HepG2 (cell line): ENCODE data around the gene TREH. TPM values are rescaled to one million over a fixed set of nuclear protein-coding genes. Genes with fewer than 3 reads are reported as not detected.

Source experiments
- ATAD3A ChIP-seq: sonication (generic); formaldehyde crosslinking; IDR thresholded peaks from 2 replicates; pipeline ENCODE4 v1.4.0; 2020; ENCODE audit warnings: missing genetic modification reagents
- ATRX ChIP-seq: sonication (generic); formaldehyde crosslinking; IDR thresholded peaks from 2 replicates; pipeline ENCODE4 v1.4.0; 2020; ENCODE audit warnings: missing genetic modification reagents, borderline replicate concordance
- IKZF4 ChIP-seq: sonication (generic); formaldehyde crosslinking; IDR thresholded peaks from 2 replicates; pipeline ENCODE4 v1.5.1; 2020; ENCODE audit warnings: borderline replicate concordance, mild to moderate bottlenecking, low read depth, missing genetic modification reagents; ENCODE audit errors: not compliant biosample characterization
- KAT7 ChIP-seq: IDR thresholded peaks from 2 replicates; pipeline ENCODE4 v1.6.1; 2018; ENCODE audit warnings: borderline replicate concordance, missing compliant biosample characterization
- MED8 ChIP-seq: sonication (generic); formaldehyde crosslinking; IDR thresholded peaks from 2 replicates; pipeline ENCODE4 v1.8.1; 2023; ENCODE audit warnings: mild to moderate bottlenecking, missing genetic modification reagents; ENCODE audit not compliant: insufficient replicate concordance
- MTF2 ChIP-seq: sonication (generic); formaldehyde crosslinking; IDR thresholded peaks from 2 replicates; pipeline ENCODE4 v1.5.0; 2020; ENCODE audit warnings: missing genetic modification reagents, borderline replicate concordance
- NR2F2 ChIP-seq: IDR thresholded peaks from 2 replicates; pipeline ENCODE4 v1.6.1; 2012; ENCODE audit warnings: low read depth, inconsistent platforms, borderline replicate concordance
- NR2F6 ChIP-seq, 2 experiments: IDR thresholded peaks; 2 replicates each; pipeline ENCODE4 v1.6.1; 2016; ENCODE audit warnings: antibody characterized with exemption in 1 of 2, mild to moderate bottlenecking in 1 of 2
- SNAPC2 ChIP-seq: sonication (generic); formaldehyde crosslinking; IDR thresholded peaks from 2 replicates; pipeline ENCODE4 v1.8.1; 2022; ENCODE audit warnings: mild to moderate bottlenecking, missing genetic modification reagents
- SNRNP70 ChIP-seq: fragments of 200-400 bp; formaldehyde crosslinking; IDR thresholded peaks from 2 replicates; pipeline ENCODE4 v1.6.1; 2017; ENCODE audit warnings: mild to moderate bottlenecking, low read depth, low read length, moderate library complexity
- SOX13 ChIP-seq, 3 experiments: fragments of 450-650 bp in 1 of 3; sonication (generic) in 1 of 3; formaldehyde crosslinking in 1 of 3; IDR thresholded peaks in 2 of 3; conservative IDR thresholded peaks in 1 of 3; 2 replicates each; pipeline versions ENCODE4 v1.5.0 to v1.6.1; 2016 to 2020; ENCODE audit warnings: antibody characterized with exemption in 1 of 3, mild to moderate bottlenecking in 1 of 3, missing compliant biosample characterization in 1 of 3, missing genetic modification reagents in 1 of 3, moderate library complexity in 1 of 3
- SRF ChIP-seq: IDR thresholded peaks from 2 replicates; pipeline ENCODE4 v1.6.1; 2011; ENCODE audit warnings: mild to moderate bottlenecking, low read depth, low read length, moderate library complexity
- ZBTB7B ChIP-seq: sonication (generic); formaldehyde crosslinking; IDR thresholded peaks from 2 replicates; pipeline ENCODE4 v1.4.0; 2020; ENCODE audit warnings: missing genetic modification reagents
- ZFAT ChIP-seq: sonication (generic); formaldehyde crosslinking; conservative IDR thresholded peaks from 2 replicates; pipeline ENCODE4 v1.8.1; 2023; ENCODE audit warnings: missing genetic modification reagents, inconsistent platforms
- ZFP90 ChIP-seq: sonication (generic); formaldehyde crosslinking; IDR thresholded peaks from 2 replicates; pipeline ENCODE4 v1.8.0; 2022; ENCODE audit warnings: missing genetic modification reagents, mild to moderate bottlenecking, inconsistent platforms, borderline replicate concordance
- ZNF12 ChIP-seq: sonication (generic); formaldehyde crosslinking; IDR thresholded peaks from 2 replicates; pipeline ENCODE4 v1.5.0; 2020; ENCODE audit warnings: missing genetic modification reagents
- ZNF136 ChIP-seq: sonication (generic); formaldehyde crosslinking; IDR thresholded peaks from 2 replicates; pipeline ENCODE4 v1.8.1; 2022; ENCODE audit warnings: low read depth, mild to moderate bottlenecking, moderate library complexity, missing genetic modification reagents
- ZNF263 ChIP-seq: sonication (generic); formaldehyde crosslinking; IDR thresholded peaks from 2 replicates; pipeline ENCODE4 v1.4.0; 2020; ENCODE audit warnings: missing genetic modification reagents
- ZNF354B ChIP-seq: sonication (generic); formaldehyde crosslinking; IDR thresholded peaks from 2 replicates; pipeline ENCODE4 v1.8.0; 2022; ENCODE audit warnings: mild to moderate bottlenecking, missing genetic modification reagents
- ZNF431 ChIP-seq: sonication (generic); formaldehyde crosslinking; IDR thresholded peaks from 2 replicates; pipeline ENCODE4 v1.9.0; 2022; ENCODE audit warnings: missing genetic modification reagents, low read depth, mild to moderate bottlenecking, borderline replicate concordance
- ZSCAN29 ChIP-seq: sonication (generic); formaldehyde crosslinking; conservative IDR thresholded peaks from 2 replicates; pipeline ENCODE4 v1.4.0; 2020; ENCODE audit warnings: mild to moderate bottlenecking, missing genetic modification reagents
- polyA plus RNA-seq, 8 experiments: library from polyadenylated mRNA; depleted of rRNA in 3 of 8; stranded (reverse) in 7 of 8; unstranded in 1 of 8; fragments of >200 nt; fragmentation: Illumina TruSeq in 4 of 8; extraction: Trizol in 4 of 8; gene quantifications; 2 replicates each; pipeline versions ENCODE4 v1.2.1 to v1.2.3, GENCODE V29; 2011 to 2016; ENCODE audit warnings: low read depth in 4 of 8, missing spikeins in 1 of 8, mixed read lengths in 1 of 8; ENCODE audit not compliant: insufficient read depth in 1 of 8
- total RNA-seq, 5 experiments: library from RNA; depleted of rRNA; stranded (reverse); fragments of >200 nt; fragmentation: Illumina TruSeq; extraction: Trizol; gene quantifications; 2 replicates each; pipeline ENCODE4 v1.2.3, GENCODE V29; 2016; ENCODE audit warnings: low read depth in 1 of 5
- TF ChIP-seq, protein P1 (sequence below): sonication (generic); formaldehyde crosslinking; IDR thresholded peaks from 2 replicates; pipeline ENCODE4 v1.4.0; 2020; ENCODE audit warnings: missing genetic modification reagents, borderline replicate concordance
- TF ChIP-seq, protein P2 (sequence below): sonication (generic); formaldehyde crosslinking; IDR thresholded peaks from 2 replicates; pipeline ENCODE4 v1.4.0; 2020; ENCODE audit warnings: missing genetic modification reagents, low read depth, mild to moderate bottlenecking, borderline replicate concordance
- TF ChIP-seq, protein P3 (sequence below): sonication (generic); formaldehyde crosslinking; IDR thresholded peaks from 2 replicates; pipeline ENCODE4 v1.8.1; 2023; ENCODE audit warnings: mild to moderate bottlenecking, moderate library complexity, missing genetic modification reagents

The TREH gene
- total and polyA plus RNA-seq, 2 of the 13 experiments (the other 11 are each of a cell fraction or from before 2014, with no cell fraction given), result 0.53 to 0.86 TPM

DNA sequence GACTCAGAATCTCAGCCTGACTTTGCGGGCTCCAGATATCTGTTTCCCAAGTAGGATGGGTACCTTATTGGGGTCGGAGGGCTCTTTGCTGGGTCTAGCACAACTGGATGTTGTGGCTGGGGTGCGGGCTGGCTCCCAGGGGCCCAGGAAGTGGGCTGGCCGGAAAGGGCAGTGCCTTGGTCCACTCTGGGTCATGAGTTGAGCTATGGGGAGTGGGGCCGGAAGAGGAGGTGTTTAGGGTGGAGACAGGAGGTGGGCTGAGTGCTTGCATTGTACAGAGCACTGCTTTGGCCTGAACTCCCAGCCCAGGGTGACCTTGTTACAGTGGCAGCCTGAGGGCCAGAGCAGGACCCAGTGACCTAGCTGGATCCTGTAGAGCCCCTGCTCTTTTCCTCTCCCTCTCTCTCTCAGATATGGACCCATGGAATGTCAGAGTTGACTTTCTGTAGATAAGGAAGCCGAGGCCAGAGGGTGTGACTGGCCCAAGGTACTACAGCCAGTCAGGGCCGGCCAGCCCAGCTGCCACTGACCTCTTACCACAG is 58.9 kb downstream of the TREH start (continued):
- TF ChIP-seq, protein P1, sequence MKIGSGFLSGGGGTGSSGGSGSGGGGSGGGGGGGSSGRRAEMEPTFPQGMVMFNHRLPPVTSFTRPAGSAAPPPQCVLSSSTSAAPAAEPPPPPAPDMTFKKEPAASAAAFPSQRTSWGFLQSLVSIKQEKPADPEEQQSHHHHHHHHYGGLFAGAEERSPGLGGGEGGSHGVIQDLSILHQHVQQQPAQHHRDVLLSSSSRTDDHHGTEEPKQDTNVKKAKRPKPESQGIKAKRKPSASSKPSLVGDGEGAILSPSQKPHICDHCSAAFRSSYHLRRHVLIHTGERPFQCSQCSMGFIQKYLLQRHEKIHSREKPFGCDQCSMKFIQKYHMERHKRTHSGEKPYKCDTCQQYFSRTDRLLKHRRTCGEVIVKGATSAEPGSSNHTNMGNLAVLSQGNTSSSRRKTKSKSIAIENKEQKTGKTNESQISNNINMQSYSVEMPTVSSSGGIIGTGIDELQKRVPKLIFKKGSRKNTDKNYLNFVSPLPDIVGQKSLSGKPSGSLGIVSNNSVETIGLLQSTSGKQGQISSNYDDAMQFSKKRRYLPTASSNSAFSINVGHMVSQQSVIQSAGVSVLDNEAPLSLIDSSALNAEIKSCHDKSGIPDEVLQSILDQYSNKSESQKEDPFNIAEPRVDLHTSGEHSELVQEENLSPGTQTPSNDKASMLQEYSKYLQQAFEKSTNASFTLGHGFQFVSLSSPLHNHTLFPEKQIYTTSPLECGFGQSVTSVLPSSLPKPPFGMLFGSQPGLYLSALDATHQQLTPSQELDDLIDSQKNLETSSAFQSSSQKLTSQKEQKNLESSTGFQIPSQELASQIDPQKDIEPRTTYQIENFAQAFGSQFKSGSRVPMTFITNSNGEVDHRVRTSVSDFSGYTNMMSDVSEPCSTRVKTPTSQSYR (CRISPR knock-in tag), result no peak
- TF ChIP-seq MED8 (CRISPR knock-in tag), result peak; percentile 43
- TF ChIP-seq, protein P2, sequence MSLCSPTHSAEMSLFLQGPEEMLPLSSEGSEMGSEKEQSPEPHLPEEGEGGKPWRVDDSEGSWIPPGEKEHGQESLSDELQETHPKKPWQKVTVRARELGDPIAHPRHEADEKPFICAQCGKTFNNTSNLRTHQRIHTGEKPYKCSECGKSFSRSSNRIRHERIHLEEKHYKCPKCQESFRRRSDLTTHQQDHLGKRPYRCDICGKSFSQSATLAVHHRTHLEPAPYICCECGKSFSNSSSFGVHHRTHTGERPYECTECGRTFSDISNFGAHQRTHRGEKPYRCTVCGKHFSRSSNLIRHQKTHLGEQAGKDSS (CRISPR knock-in tag), result peak; percentile 85; the same call in 1 of the 2 replicates
- TF ChIP-seq NR2F2, result no peak
- no peak; the same call in 1 of the 2 replicates for TF ChIP-seq ZNF136 (CRISPR knock-in tag)
- TF ChIP-seq ZNF354B (CRISPR knock-in tag), result no peak
- no peak for TF ChIP-seq ZNF12 (CRISPR knock-in tag)
- TF ChIP-seq ZBTB7B (CRISPR knock-in tag), result 0 out of 2 replicates have a peak, but pooled peaks have one; percentile 36
- 0 out of 2 replicates have a peak, but pooled peaks have one; percentile 19 for TF ChIP-seq SOX13 (IDR thresholded peaks at IDR 0.05)
- peak in 1 of 2 experiments; percentile 21; a peak in 1 of 4 replicates for TF ChIP-seq SOX13 (CRISPR knock-in tag; conservative IDR thresholded peaks at IDR 0.05 in 1 of 2, IDR thresholded peaks at IDR 0.05 in 1 of 2)
- TF ChIP-seq MTF2 (CRISPR knock-in tag), result 0 out of 2 replicates have a peak, but pooled peaks have one; percentile 71
- TF ChIP-seq IKZF4 (CRISPR knock-in tag), result no peak
- TF ChIP-seq, protein P3, sequence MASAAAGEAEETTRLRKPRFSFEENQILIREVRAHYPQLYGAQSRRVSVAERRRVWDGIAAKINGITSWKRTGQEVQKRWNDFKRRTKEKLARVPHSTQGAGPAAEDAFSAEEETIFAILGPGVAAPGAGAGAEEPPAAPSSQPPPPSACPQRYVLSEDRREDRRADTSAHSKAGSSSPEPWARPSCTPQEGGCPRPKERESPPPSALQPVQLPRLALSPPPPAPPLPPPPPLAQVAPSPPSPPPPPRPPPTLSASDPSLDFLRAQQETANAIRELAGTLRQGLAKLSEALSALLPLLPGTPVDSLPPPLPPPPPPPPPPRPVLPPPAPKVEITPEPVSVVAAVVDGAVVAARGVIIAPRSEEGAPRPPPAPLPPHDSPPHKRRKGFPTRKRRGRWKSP (CRISPR knock-in tag), result no peak
- TF ChIP-seq ATAD3A (CRISPR knock-in tag), result no peak
- TF ChIP-seq SNRNP70, result no peak
- no peak for TF ChIP-seq SNAPC2 (CRISPR knock-in tag)
- TF ChIP-seq ATRX, result no peak
- TF ChIP-seq KAT7 (CRISPR knock-in tag), result no peak; the same call in 1 of the 2 replicates
- TF ChIP-seq NR2F6 (IDR thresholded peaks at IDR 0.05), result peak; percentile 56; the same call in 1 of the 2 replicates
- TF ChIP-seq NR2F6 (CRISPR knock-in tag; IDR thresholded peaks at IDR 0.05), result peak; percentile 73; the same call in 1 of the 2 replicates
- no peak for TF ChIP-seq ZFAT
- TF ChIP-seq ZNF263, result peak; percentile 14; the same call in 1 of the 2 replicates
- TF ChIP-seq ZFP90 (CRISPR knock-in tag), result peak; percentile 77; the same call in 1 of the 2 replicates
- no peak for TF ChIP-seq SRF
- TF ChIP-seq ZNF431 (CRISPR knock-in tag), result 0 out of 2 replicates have a peak, but pooled peaks have one; percentile 75
- peak; percentile 66; the same call in 1 of the 2 replicates for TF ChIP-seq ZSCAN29
